Neural crest cell (in vitro differentiated cells): Measurements from ENCODE around the gene AATF. TPM values are rescaled to one million over a fixed set of nuclear protein-coding genes. Genes with fewer than 3 reads are reported as not detected.

ENCODE experiments used
- DNase-seq: peaks from one replicate; pipeline ENCODE4 v3.0.0; 2021; ENCODE audit warnings: low read depth, mixed read lengths, low spot score
- H3K27ac Mint-ChIP-seq: one replicate; pipeline ENCODE4 v1.8.0; 2021; ENCODE audit warnings: mild to moderate bottlenecking, mixed read lengths; ENCODE audit not compliant: unreplicated experiment
- H3K27me3 Mint-ChIP-seq: 2 replicates; pipeline ENCODE4 v1.8.0; 2021; ENCODE audit warnings: low read depth, mild to moderate bottlenecking, mixed read lengths
- H3K36me3 Mint-ChIP-seq: 2 replicates; pipeline ENCODE4 v1.8.0; 2021; ENCODE audit warnings: low read depth, mild to moderate bottlenecking, mixed read lengths
- H3K4me1 Mint-ChIP-seq: 2 replicates; pipeline ENCODE4 v1.8.0; 2021; ENCODE audit warnings: mixed read lengths
- H3K4me3 Mint-ChIP-seq: one replicate; pipeline ENCODE4 v1.8.0; 2021; ENCODE audit warnings: mild to moderate bottlenecking, mixed read lengths
- H3K9me3 Mint-ChIP-seq: 2 replicates; pipeline ENCODE4 v1.8.0; 2021; ENCODE audit warnings: mixed read lengths
- CTCF ChIP-seq: fragments of 200-600 bp; sonication (generic); conservative IDR thresholded peaks from 2 replicates; pipeline ENCODE4 v1.5.0; 2021; ENCODE audit warnings: antibody characterized with exemption, mild to moderate bottlenecking
- total RNA-seq: library from RNA; stranded (reverse); gene quantifications from 2 replicates; pipeline ENCODE4 v1.2.1, GENCODE V29; 2021

AATF gene
- total RNA-seq, 1 donor from 2014 or later = 68.3 TPM

DNA sequence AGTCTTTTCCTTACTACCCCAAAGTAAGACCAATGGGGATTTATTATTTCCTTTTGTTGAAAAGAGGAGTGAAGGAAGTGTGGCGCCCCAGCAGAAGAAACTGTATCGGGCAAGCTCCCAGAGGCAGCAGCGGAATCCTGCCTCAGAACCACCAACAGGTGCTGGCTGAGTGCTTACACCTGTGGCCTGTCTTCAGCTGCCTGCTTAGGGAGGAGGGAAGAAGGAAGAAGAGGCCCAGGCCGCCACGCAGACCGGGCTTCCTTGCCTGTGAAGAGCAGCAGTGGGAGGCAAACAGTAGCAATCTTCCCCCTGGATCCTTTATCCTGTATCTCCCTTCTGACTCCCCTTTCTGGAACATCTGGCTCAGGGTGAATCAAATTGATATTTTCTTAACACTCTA, 134.7 kb downstream of the AATF start:
- Mint-ChIP-seq H3K27ac (peak overlapping the region; percentile 54), H3K4me3 (no peak overlapping the region), H3K27me3 (no peaks in the 10 kb centered on the region), H3K36me3 (peaks cover 38% of the 10 kb centered on the region), H3K9me3 (peaks cover 5% of the 10 kb centered on the region), H3K4me1 (peaks cover 10% of the 10 kb centered on the region)
- no peak for TF ChIP-seq CTCF
- no peak for DNase-seq

- peak overlapping the region; percentile 21 for H3K4me3 Mint-ChIP-seq
- TF ChIP-seq CTCF = no peak
- H3K27ac Mint-ChIP-seq = no peak overlapping the region
- H3K36me3 Mint-ChIP-seq = peaks cover 38% of the 10 kb centered on the region
- no peak for DNase-seq
- H3K4me1 Mint-ChIP-seq = peaks cover 19% of the 10 kb centered on the region
- H3K27me3 Mint-ChIP-seq = no peaks in the 10 kb centered on the region
- peaks cover 4% of the 10 kb centered on the region for H3K9me3 Mint-ChIP-seq
Observed at GRCh38 chr17:37084372-37084771, 135.6 kb downstream of the AATF start.

DNA sequence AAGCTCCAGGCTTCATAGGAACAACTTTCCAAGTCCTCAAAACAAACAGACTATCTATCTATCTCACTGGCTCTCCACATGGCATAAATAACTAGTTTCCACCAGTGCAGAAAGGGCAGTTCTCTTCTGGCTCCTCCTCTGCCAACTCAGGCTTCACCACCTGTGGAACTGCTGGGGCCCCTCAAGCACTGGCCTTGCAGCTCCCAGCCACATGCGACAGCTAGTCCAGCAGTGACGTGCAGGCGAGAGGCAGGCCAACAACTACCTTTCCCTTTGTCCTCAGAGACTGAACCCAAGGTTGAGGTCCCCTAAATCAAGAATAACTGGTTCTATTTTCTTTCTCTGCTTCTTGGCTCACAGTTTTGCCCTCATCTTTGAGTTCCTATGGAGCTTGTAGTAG, 137.6 kb downstream of the AATF start:
- no peak for DNase-seq
- no peak overlapping the region for H3K4me3 Mint-ChIP-seq
- no peaks in the 10 kb centered on the region for H3K9me3 Mint-ChIP-seq
- TF ChIP-seq CTCF = no peak
- H3K4me1 Mint-ChIP-seq = peaks cover 39% of the 10 kb centered on the region
- H3K27ac Mint-ChIP-seq = no peak overlapping the region
- H3K27me3 Mint-ChIP-seq = no peaks in the 10 kb centered on the region
- H3K36me3 Mint-ChIP-seq = peaks cover 29% of the 10 kb centered on the region

- TF ChIP-seq CTCF = no peak
- Mint-ChIP-seq H3K4me3 (no peak overlapping the region), H3K27me3 (no peaks in the 10 kb centered on the region), H3K4me1 (peaks cover 39% of the 10 kb centered on the region), H3K36me3 (peaks cover 27% of the 10 kb centered on the region), H3K9me3 (no peaks in the 10 kb centered on the region), H3K27ac (no peak overlapping the region)
- no peak for DNase-seq
Observed at GRCh38 chr17:37086948-37087347, 138.2 kb downstream of the AATF start.

- Mint-ChIP-seq H3K9me3 (no peaks in the 10 kb centered on the region), H3K27me3 (no peaks in the 10 kb centered on the region), H3K36me3 (peaks cover 27% of the 10 kb centered on the region), H3K4me3 (no peak overlapping the region), H3K27ac (peak overlapping the region; percentile 40), H3K4me1 (peaks cover 34% of the 10 kb centered on the region)
- TF ChIP-seq CTCF = no peak
- no peak for DNase-seq
Observed at GRCh38 chr17:37087683-37088082, 138.9 kb downstream of the AATF start.

GRCh38 chr17:37088459-37088858, 139.7 kb downstream of the AATF start:
- no peak for TF ChIP-seq CTCF
- DNase-seq = no peak
- H3K27me3 Mint-ChIP-seq = no peaks in the 10 kb centered on the region
- H3K4me1 Mint-ChIP-seq = peaks cover 38% of the 10 kb centered on the region
- H3K9me3 Mint-ChIP-seq = no peaks in the 10 kb centered on the region
- H3K36me3 Mint-ChIP-seq = peaks cover 29% of the 10 kb centered on the region
- peak overlapping the region; percentile 89 for H3K27ac Mint-ChIP-seq
- H3K4me3 Mint-ChIP-seq = peak overlapping the region; percentile 15
